Colonic mucosa (tissue), 4 donors: ENCODE results near the gene KRT10. TPM values are rescaled to one million over a fixed set of nuclear protein-coding genes. Genes with fewer than 3 reads are reported as not detected.

Experiments used
- DNase-seq: peaks from one replicate; pipeline ENCODE4 v3.0.0-alpha.2; 2020
- H3K27ac ChIP-seq: fragments of 200-600 bp; one replicate; pipeline ENCODE4 v1.8.0; 2021
- H3K27me3 ChIP-seq: fragments of 200-600 bp; one replicate; pipeline ENCODE4 v1.8.0; 2021
- H3K36me3 ChIP-seq: fragments of 200-600 bp; one replicate; pipeline ENCODE4 v1.8.0; 2021
- H3K4me1 ChIP-seq: fragments of 200-600 bp; one replicate; pipeline ENCODE4 v1.8.0; 2021; ENCODE audit warnings: mild to moderate bottlenecking
- H3K4me3 ChIP-seq: fragments of 200-600 bp; one replicate; pipeline ENCODE4 v1.8.0; 2021
- H3K9ac ChIP-seq, 2 donors: one replicate each; pipeline ENCODE4 v1.7.0; 2013; ENCODE audit warnings: control low read depth in 2 of 2, low read depth in 2 of 2, low read length in 2 of 2
- H3K9me3 ChIP-seq: fragments of 200-600 bp; one replicate; pipeline ENCODE4 v1.8.0; 2021
- CTCF ChIP-seq: fragments of 200-600 bp; IDR thresholded peaks from one replicate; pipeline ENCODE4 v1.8.0; 2022; ENCODE audit warnings: antibody characterized with exemption, mild to moderate bottlenecking
- intact Hi-C: fragments of 100-400 bp; cut with DNase I; formaldehyde crosslinking; loops from one replicate; pipeline ENCODE4 v1.14.1; 2022
- total RNA-seq, 2 donors: library from RNA; stranded (reverse); fragmentation: NEBNext Ultra II Directional in 1 of 2; extraction: Animal tissue kit (Norgen Biotek cat#: 25700) in 1 of 2; gene quantifications; one replicate each; pipeline ENCODE4 v1.2.1, GENCODE V29; 2021
- donor health status: healthy.
- donor health status: DM: no; HTN: no; CAD: no.
- donor health status: DM: no; HTN: no; CAD: no.

The KRT10 gene
- total RNA-seq, 2 donors from 2014 or later = 33.6 to 35.1 TPM

GRCh38 chr17:40844671-40845107 lies 22.3 kb upstream of the KRT10 start:
- intact Hi-C loops = no loop called here

GRCh38 chr17:40843242-40843641 lies 20.8 kb upstream of the KRT10 start:
- intact Hi-C loops = no loop called here
- Histone ChIP-seq H3K27ac (no peak overlapping the region), H3K9ac (no peak overlapping the region), H3K9me3 (no peaks in the 10 kb centered on the region), H3K36me3 (no peaks in the 10 kb centered on the region), H3K4me1 (no peaks in the 10 kb centered on the region), H3K4me3 (no peak overlapping the region), H3K27me3 (no peaks in the 10 kb centered on the region)
- no peak for TF ChIP-seq CTCF
- no peak for DNase-seq

More at GRCh38 chr17:40844671-40845107, 22.3 kb upstream of the KRT10 start:
- Histone ChIP-seq H3K9me3 (no peaks in the 10 kb centered on the region), H3K27me3 (no peaks in the 10 kb centered on the region), H3K4me1 (no peaks in the 10 kb centered on the region), H3K27ac (no peak overlapping the region), H3K36me3 (no peaks in the 10 kb centered on the region), H3K4me3 (no peak overlapping the region), H3K9ac (no peak overlapping the region)
- TF ChIP-seq CTCF = no peak
- DNase-seq = no peak

- TF ChIP-seq CTCF = no peak
- Histone ChIP-seq H3K4me1 (no peaks in the 10 kb centered on the region), H3K4me3 (no peak overlapping the region), H3K27me3 (no peaks in the 10 kb centered on the region), H3K9me3 (no peaks in the 10 kb centered on the region), H3K36me3 (no peaks in the 10 kb centered on the region), H3K27ac (no peak overlapping the region), H3K9ac (no peak overlapping the region)
- DNase-seq = no peak
- intact Hi-C loops = no loop called here
These were observed 18.8 kb upstream of the KRT10 start for GRCh38 chr17:40841246-40841645.

- Histone ChIP-seq H3K4me1 (no peaks in the 10 kb centered on the region), H3K27ac (no peak overlapping the region), H3K36me3 (no peaks in the 10 kb centered on the region), H3K9ac (no peak overlapping the region), H3K4me3 (no peak overlapping the region), H3K9me3 (no peaks in the 10 kb centered on the region), H3K27me3 (no peaks in the 10 kb centered on the region)
- no peak for DNase-seq
- intact Hi-C loops = no loop called here
- no peak for TF ChIP-seq CTCF
These were observed 16.8 kb upstream of the KRT10 start for GRCh38 chr17:40839194-40839593.

- no peaks in the 10 kb centered on the region for H3K36me3 ChIP-seq
- no peaks in the 10 kb centered on the region for H3K9me3 ChIP-seq
- no peak for DNase-seq
- no peak overlapping the region for H3K9ac ChIP-seq
- H3K27me3 ChIP-seq = no peaks in the 10 kb centered on the region
- intact Hi-C loops = no loop called here
- H3K4me3 ChIP-seq = no peak overlapping the region
- H3K27ac ChIP-seq = no peak overlapping the region
- H3K4me1 ChIP-seq = no peaks in the 10 kb centered on the region
- TF ChIP-seq CTCF = no peak
These were observed 13.6 kb upstream of the KRT10 start for GRCh38 chr17:40836020-40836419.

- H3K4me1 ChIP-seq = no peaks in the 10 kb centered on the region
- no peak for TF ChIP-seq CTCF
- no peak overlapping the region for H3K9ac ChIP-seq
- no peak for DNase-seq
- H3K9me3 ChIP-seq = no peaks in the 10 kb centered on the region
- H3K4me3 ChIP-seq = no peak overlapping the region
- intact Hi-C loops = no loop called here
- no peak overlapping the region for H3K27ac ChIP-seq
- no peaks in the 10 kb centered on the region for H3K27me3 ChIP-seq
- H3K36me3 ChIP-seq = no peaks in the 10 kb centered on the region
These were observed 11.5 kb upstream of the KRT10 start for GRCh38 chr17:40833882-40834281.
